Tibial nerve (tissue), 4 donors: ENCODE data around the gene MECR. TPM values are rescaled to one million over a fixed set of nuclear protein-coding genes. Genes with fewer than 3 reads are reported as not detected.

ENCODE experiments used
- DNase-seq, 2 donors: peaks; one replicate each; pipeline ENCODE4 v3.0.0-alpha.2; 2019; ENCODE audit warnings: low spot score in 2 of 2
- H3K27ac ChIP-seq, 4 donors: fragments of 200-600 bp; sonication (generic) in 3 of 4; one replicate each; pipeline ENCODE4 v1.5.1; 2017 to 2019; ENCODE audit warnings: mild to moderate bottlenecking in 1 of 4
- H3K27me3 ChIP-seq, 2 donors: fragments of 200-600 bp; sonication (generic) in 1 of 2; one replicate each; pipeline versions ENCODE4 v1.5.1 to v1.6.0; 2017 to 2019
- H3K36me3 ChIP-seq, 3 donors: fragments of 200-600 bp; sonication (generic); one replicate each; pipeline ENCODE4 v1.5.1; 2018 to 2019
- H3K4me1 ChIP-seq, 4 donors: fragments of 200-600 bp; sonication (generic) in 3 of 4; one replicate each; pipeline ENCODE4 v1.5.1; 2017 to 2019
- H3K4me3 ChIP-seq, 4 donors: fragments of 200-600 bp; sonication (generic) in 3 of 4; one replicate each; pipeline ENCODE4 v1.5.1; 2017 to 2019; ENCODE audit warnings: mild to moderate bottlenecking in 1 of 4, moderate library complexity in 1 of 4
- H3K9me3 ChIP-seq, 4 donors: fragments of 200-600 bp; sonication (generic) in 3 of 4; one replicate each; pipeline ENCODE4 v1.5.1; 2017 to 2019
- EP300 ChIP-seq, 2 donors: sonication (generic); formaldehyde crosslinking; IDR thresholded peaks; one replicate each; pipeline ENCODE4 v1.6.1; 2017; ENCODE audit warnings: antibody characterized with exemption in 2 of 2, mild to moderate bottlenecking in 1 of 2
- POLR2A ChIP-seq, 2 donors: fragments of 450-650 bp; IDR thresholded peaks; one replicate each; pipeline ENCODE4 v1.6.1; 2017; ENCODE audit warnings: antibody characterized with exemption in 2 of 2, mild to moderate bottlenecking in 2 of 2, moderate library complexity in 2 of 2
- WGBS, 2 donors: methylation state at CpG; one replicate each; pipeline ENCODE4 v1.1.5; 2018; 5-methylcytosine and 5-hydroxymethylcytosine counted together
- total RNA-seq, 4 donors: library from RNA; depleted of rRNA; stranded (reverse); fragments of >200 nt; gene quantifications; one replicate each; pipeline ENCODE4 v1.1.0, GENCODE V29; 2016
- TF ChIP-seq, protein P1 (sequence below), 5 experiments: fragments of 200-600 bp in 3 of 5; fragments of 450-650 bp in 2 of 5; sonication (generic) in 3 of 5; IDR thresholded peaks; one replicate each; pipeline ENCODE4 v1.5.1; 2016 to 2019; ENCODE audit warnings: antibody characterized with exemption in 5 of 5, mild to moderate bottlenecking in 3 of 5, moderate library complexity in 2 of 5

Gene MECR
- total RNA-seq, 4 donors from 2014 or later = 18.8 to 34.2 (median 22.9) TPM

DNA sequence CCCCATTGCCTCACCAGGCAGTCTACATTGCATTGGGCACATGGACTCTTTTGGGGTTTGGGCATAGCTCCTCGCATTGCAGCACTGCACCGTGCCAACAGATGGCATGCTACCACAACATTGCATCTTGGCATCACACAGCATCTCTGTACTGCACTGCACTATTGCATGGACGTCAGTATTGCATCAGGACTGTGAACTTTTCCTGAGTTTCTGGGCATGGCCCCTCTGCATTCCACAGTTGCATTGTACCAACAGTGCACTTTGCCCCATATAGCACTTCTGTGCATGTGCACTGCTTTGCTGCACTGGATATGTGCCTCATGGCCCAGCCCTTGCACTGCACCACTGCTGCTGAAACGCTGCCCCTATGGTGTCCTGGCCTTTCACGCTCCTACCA, 15.1 kb upstream of the MECR start:
- WGBS, 2 donors = 62 to 65% methylated on average over 5 of the region's 5 CpGs
- no peak for DNase-seq
- no peak for TF ChIP-seq EP300 (IDR thresholded peaks at IDR 0.05)
- TF ChIP-seq, protein P1, sequence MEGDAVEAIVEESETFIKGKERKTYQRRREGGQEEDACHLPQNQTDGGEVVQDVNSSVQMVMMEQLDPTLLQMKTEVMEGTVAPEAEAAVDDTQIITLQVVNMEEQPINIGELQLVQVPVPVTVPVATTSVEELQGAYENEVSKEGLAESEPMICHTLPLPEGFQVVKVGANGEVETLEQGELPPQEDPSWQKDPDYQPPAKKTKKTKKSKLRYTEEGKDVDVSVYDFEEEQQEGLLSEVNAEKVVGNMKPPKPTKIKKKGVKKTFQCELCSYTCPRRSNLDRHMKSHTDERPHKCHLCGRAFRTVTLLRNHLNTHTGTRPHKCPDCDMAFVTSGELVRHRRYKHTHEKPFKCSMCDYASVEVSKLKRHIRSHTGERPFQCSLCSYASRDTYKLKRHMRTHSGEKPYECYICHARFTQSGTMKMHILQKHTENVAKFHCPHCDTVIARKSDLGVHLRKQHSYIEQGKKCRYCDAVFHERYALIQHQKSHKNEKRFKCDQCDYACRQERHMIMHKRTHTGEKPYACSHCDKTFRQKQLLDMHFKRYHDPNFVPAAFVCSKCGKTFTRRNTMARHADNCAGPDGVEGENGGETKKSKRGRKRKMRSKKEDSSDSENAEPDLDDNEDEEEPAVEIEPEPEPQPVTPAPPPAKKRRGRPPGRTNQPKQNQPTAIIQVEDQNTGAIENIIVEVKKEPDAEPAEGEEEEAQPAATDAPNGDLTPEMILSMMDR (IDR thresholded peaks at IDR 0.05) = peak in 2 of 5 experiments; percentile 32 to 33
- no peaks in the 10 kb centered on the region for H3K27me3 ChIP-seq
- no peak overlapping the region for H3K27ac ChIP-seq
- H3K36me3 ChIP-seq = no peaks in the 10 kb centered on the region
- no peaks in the 10 kb centered on the region for H3K4me1 ChIP-seq
- H3K9me3 ChIP-seq = no peaks in the 10 kb centered on the region
- no peak overlapping the region for H3K4me3 ChIP-seq

DNA sequence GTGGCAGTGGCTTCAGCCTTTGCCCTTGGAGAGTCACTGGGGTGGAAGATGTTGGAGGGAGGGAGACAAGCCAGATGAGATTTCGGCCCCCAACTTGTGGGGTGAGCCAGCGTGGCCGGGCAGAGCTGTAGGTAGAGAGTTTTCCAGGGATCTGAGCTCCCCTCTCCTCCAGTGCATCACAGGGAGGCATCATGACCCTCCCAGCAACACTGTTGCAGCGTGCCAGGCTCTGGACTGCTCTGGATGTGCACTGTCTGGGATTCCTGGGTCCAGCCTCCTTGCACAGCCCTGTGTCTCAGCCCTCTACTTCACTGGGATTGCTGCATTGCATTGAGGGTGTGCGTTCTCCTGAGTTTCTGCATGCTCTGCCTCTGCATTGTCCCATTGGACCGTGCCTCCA, 14.5 kb upstream of the MECR start:
- Histone ChIP-seq H3K4me1 (peaks cover 0 to 3% (median 0%) of the 10 kb centered on the region in 4 donors), H3K27ac (no peak overlapping the region), H3K36me3 (no peaks in the 10 kb centered on the region), H3K9me3 (no peaks in the 10 kb centered on the region), H3K4me3 (no peak overlapping the region), H3K27me3 (no peaks in the 10 kb centered on the region)
- TF ChIP-seq, protein P1 (IDR thresholded peaks at IDR 0.05) = no peak
- TF ChIP-seq EP300 (IDR thresholded peaks at IDR 0.05) = no peak
- no peak for TF ChIP-seq POLR2A (IDR thresholded peaks at IDR 0.05)
- WGBS, 2 donors = 70 to 84% methylated on average over 6 of the region's 6 CpGs
- DNase-seq = no peak

DNA sequence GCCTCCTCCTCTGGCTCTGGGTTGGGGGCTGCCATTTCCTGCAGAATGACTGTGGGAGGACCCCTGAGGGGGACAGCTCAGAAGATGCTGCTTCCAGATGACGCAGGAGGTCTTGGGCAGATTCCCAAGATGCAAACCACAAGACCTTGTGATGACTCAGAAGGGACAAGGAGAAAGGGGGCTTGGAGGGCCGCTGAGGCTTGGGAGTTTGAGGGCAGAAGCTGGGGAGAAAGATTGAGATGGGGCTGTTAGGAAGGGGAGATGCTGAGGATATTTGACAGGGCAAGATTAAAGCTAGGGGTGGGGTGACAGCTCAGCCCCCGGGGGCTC, 13.1 kb upstream of the MECR start:
- DNase-seq = no peak
- Histone ChIP-seq H3K4me3 (no peak overlapping the region), H3K9me3 (no peaks in the 10 kb centered on the region), H3K27me3 (no peaks in the 10 kb centered on the region), H3K4me1 (peaks cover 0 to 8% (median 0%) of the 10 kb centered on the region in 4 donors), H3K36me3 (no peaks in the 10 kb centered on the region), H3K27ac (no peak overlapping the region)
- WGBS, 2 donors = 52 to 58% methylated on average over 3 of the region's 3 CpGs
- TF ChIP-seq EP300 (IDR thresholded peaks at IDR 0.05) (no peak), POLR2A (IDR thresholded peaks at IDR 0.05) (no peak)
- TF ChIP-seq, protein P1 (IDR thresholded peaks at IDR 0.05) = no peak

DNA sequence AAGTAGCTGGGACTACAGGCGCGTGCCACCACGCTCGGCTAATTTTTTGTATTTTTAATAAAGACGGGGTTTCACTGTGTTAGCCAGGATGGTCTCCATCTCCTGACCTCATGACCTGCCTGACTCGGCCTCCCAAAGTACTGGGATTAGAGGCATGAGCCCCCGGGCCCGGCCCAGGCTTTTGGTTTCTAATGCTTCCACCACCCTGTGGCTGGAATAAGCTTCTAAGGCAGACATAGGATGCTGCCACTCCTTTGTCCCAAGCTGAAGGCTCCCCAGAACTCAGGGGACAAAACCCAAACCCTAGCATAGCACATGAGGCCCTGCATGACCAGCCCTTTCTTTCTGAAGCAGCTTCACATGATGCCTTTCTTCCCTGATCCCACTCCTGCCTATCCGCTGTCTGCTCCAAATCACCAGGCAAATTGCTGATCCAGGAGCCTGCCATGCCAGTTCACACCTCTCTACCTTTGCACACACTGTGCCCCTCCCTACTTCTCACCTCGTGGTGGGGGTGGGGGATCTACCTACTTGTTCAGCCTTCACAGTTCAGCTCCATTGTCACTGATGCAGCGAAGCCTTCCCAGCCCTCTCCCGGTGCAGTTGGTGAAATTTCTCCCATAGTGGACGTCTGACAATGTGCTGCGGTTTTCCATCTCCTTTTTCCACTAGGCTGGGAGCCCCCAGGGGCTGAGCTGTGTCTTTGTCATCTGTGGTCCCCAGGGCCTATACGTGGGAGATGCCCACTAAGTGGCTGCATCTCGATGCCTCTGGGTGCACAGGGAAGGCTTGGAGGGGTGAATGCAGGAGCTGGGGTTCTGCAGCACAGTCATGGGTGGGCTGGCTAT, 12.5 kb upstream of the MECR start:
- Histone ChIP-seq H3K27me3 (no peaks in the 10 kb centered on the region), H3K27ac (no peak overlapping the region), H3K4me1 (peaks cover 0 to 14% (median 3%) of the 10 kb centered on the region in 4 donors), H3K4me3 (no peak overlapping the region), H3K36me3 (no peaks in the 10 kb centered on the region), H3K9me3 (no peaks in the 10 kb centered on the region)
- DNase-seq = no peak
- TF ChIP-seq, protein P1 (IDR thresholded peaks at IDR 0.05) = no peak
- no peak for TF ChIP-seq EP300 (IDR thresholded peaks at IDR 0.05)
- TF ChIP-seq POLR2A (IDR thresholded peaks at IDR 0.05) = no peak
- 76% methylated on average over 16 of the region's 16 CpGs for WGBS, 2 donors

DNA sequence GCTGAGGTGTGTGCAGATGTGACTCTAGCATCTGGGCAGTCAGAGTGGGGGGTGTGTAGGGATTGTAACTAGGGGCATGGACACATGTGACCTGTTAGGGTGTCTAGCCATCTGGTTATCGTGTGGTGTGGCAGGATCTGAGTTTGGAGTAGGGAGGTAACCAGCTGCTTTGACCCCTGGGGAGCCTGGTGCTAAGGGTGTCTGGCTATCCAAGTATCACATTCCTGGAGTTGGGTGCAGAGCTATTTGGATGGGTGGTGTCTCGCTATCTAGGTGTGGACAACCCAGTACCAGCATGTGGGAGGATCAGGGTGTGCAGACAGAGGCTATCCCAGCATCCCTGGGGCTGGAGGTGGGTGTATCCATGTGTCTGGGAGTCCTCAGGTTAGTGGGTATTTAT, 10.3 kb upstream of the MECR start:
- Histone ChIP-seq H3K36me3 (no peaks in the 10 kb centered on the region), H3K4me3 (no peak overlapping the region), H3K27me3 (no peaks in the 10 kb centered on the region), H3K9me3 (no peaks in the 10 kb centered on the region), H3K4me1 (peaks cover 0 to 28% (median 12%) of the 10 kb centered on the region in 4 donors), H3K27ac (peak overlapping the region in 1 of 4 donors; percentile 20)
- TF ChIP-seq EP300 (IDR thresholded peaks at IDR 0.05) (no peak), POLR2A (IDR thresholded peaks at IDR 0.05) (no peak)
- TF ChIP-seq, protein P1 (IDR thresholded peaks at IDR 0.05) = no peak
- DNase-seq = no peak
- WGBS, 2 donors = 62 to 78% methylated on average over 2 of the region's 2 CpGs
